NB4 (cell line): ENCODE results near the gene ZNF830.
"Not testable (repeated sequence)": the region's sequence is repeated elsewhere in the genome, so short reads cannot be mapped to it uniquely, and the experiment has no call there.

Source experiments
- DNase-seq: peaks from one replicate; pipeline ENCODE4 v3.0.0; 2010; ENCODE audit warnings: low read depth
- H3K4me3 ChIP-seq: one replicate; pipeline ENCODE4 v1.5.1; 2011; ENCODE audit warnings: mild to moderate bottlenecking, low read depth, low read length, moderate library complexity
- CTCF ChIP-seq: IDR thresholded peaks from one replicate; pipeline ENCODE4 v1.5.1; 2012; ENCODE audit warnings: low read depth, low read length
- MAX ChIP-seq: IDR thresholded peaks from 2 replicates; pipeline ENCODE4 v1.6.1; 2011; ENCODE audit warnings: low read depth, low read length
- MYC ChIP-seq: IDR thresholded peaks from 2 replicates; pipeline ENCODE4 v1.6.1; 2011; ENCODE audit warnings: low read depth, low read length
- POLR2A ChIP-seq: IDR thresholded peaks from 2 replicates; pipeline ENCODE4 v1.6.1; 2011; ENCODE audit warnings: mild to moderate bottlenecking; ENCODE audit not compliant: insufficient read length; ENCODE audit errors: extremely low read depth

ZNF830 gene

GRCh38 chr17:34930283-34930682 is 31.1 kb upstream of the ZNF830 start:
- TF ChIP-seq MYC: no peak
- TF ChIP-seq MAX: no peak
- TF ChIP-seq CTCF: no peak
- TF ChIP-seq POLR2A: no peak
- DNase-seq: peak; percentile 54
- no peak overlapping the region for H3K4me3 ChIP-seq

GRCh38 chr17:34950780-34951179 is 10.6 kb upstream of the ZNF830 start:
- not testable (repeated sequence) for DNase-seq, H3K4me3 ChIP-seq

GRCh38 chr17:34958438-34958837 is 2.9 kb upstream of the ZNF830 start:
- no peak for DNase-seq
- no peak for TF ChIP-seq CTCF
- no peak for TF ChIP-seq POLR2A
- no peak overlapping the region for H3K4me3 ChIP-seq

- TF ChIP-seq MYC (no peak), MAX (no peak), POLR2A (no peak), CTCF (no peak)
- DNase-seq: peak; percentile 84
- no peak overlapping the region for H3K4me3 ChIP-seq
These were observed 12.8 kb downstream of the ZNF830 start for GRCh38 chr17:34974179-34974578.

GRCh38 chr17:34974794-34975785 is 13.8 kb downstream of the ZNF830 start:
- no peak overlapping the region for H3K4me3 ChIP-seq
- DNase-seq: peak; percentile 61
- TF ChIP-seq MAX: no peak; the same call in 1 of the 2 replicates
- TF ChIP-seq MYC: peak; percentile 17; the same call in 1 of the 2 replicates
- no peak for TF ChIP-seq POLR2A

- no peak for DNase-seq
- peak overlapping the region; percentile 80 for H3K4me3 ChIP-seq
- TF ChIP-seq POLR2A: no peak
- TF ChIP-seq MYC: no peak
- no peak for TF ChIP-seq CTCF
- no peak for TF ChIP-seq MAX
These were observed 17.8 kb downstream of the ZNF830 start for GRCh38 chr17:34979153-34979552.

- H3K4me3 ChIP-seq: peak overlapping the region; percentile 80
- DNase-seq: peak; percentile 62
- TF ChIP-seq MYC: no peak
- TF ChIP-seq CTCF: no peak
- TF ChIP-seq MAX: no peak
- no peak for TF ChIP-seq POLR2A
These were observed 18.5 kb downstream of the ZNF830 start for GRCh38 chr17:34979650-34980352.
